Left ventricle myocardium inferior (tissue), 1 donor: Measurements from ENCODE around the gene MAZ. TPM values are rescaled to one million over a fixed set of nuclear protein-coding genes. Genes with fewer than 3 reads are reported as not detected.
A peak's percentile ranks its signal among the peaks of the same experiment; 100 is the strongest.
"Not testable (repeated sequence)": the region's sequence is repeated elsewhere in the genome, so short reads cannot be mapped to it uniquely, and the experiment has no call there.

Experiments used
- DNase-seq: peaks from one replicate; pipeline ENCODE4 v3.0.0-alpha.2; 2020
- H3K27ac ChIP-seq: fragments of 200-600 bp; replicated peaks from 2 replicates; pipeline ENCODE4 v1.8.0; 2021
- H3K27me3 ChIP-seq: fragments of 200-600 bp; 2 replicates; pipeline ENCODE4 v1.8.0; 2021; ENCODE audit warnings: low read depth
- H3K36me3 ChIP-seq: fragments of 200-600 bp; 2 replicates; pipeline ENCODE4 v1.8.0; 2021
- H3K4me1 ChIP-seq: fragments of 200-600 bp; 2 replicates; pipeline ENCODE4 v1.8.0; 2021
- H3K4me3 ChIP-seq: fragments of 200-600 bp; 2 replicates; pipeline ENCODE4 v1.8.0; 2021; ENCODE audit warnings: mild to moderate bottlenecking, moderate library complexity
- H3K9me3 ChIP-seq: fragments of 200-600 bp; replicated peaks from 2 replicates; pipeline ENCODE4 v1.8.0; 2021
- CTCF ChIP-seq: fragments of 200-600 bp; IDR thresholded peaks from 2 replicates; pipeline ENCODE4 v1.8.0; 2021; ENCODE audit warnings: antibody characterized with exemption, mild to moderate bottlenecking, borderline replicate concordance
- intact Hi-C: fragments of 100-400 bp; cut with micrococcal nuclease; formaldehyde crosslinking; loops from one replicate; pipeline ENCODE4 v1.11.0; 2022
- long read RNA-seq: library from polyadenylated mRNA; unstranded; transcript quantifications from one replicate; pipeline ENCODE4 v2.0.0, GENCODE V29; 2021
- total RNA-seq: library from RNA; stranded (reverse); fragmentation: NEBNext Ultra II Directional; extraction: Animal tissue kit (Norgen Biotek cat#: 25700); gene quantifications from one replicate; pipeline ENCODE4 v1.2.1, GENCODE V29; 2021
- donor health status: DM: no; HTN: yes; CAD: no; lungs with severe emphysema.

The MAZ gene
- 77.6 TPM for total RNA-seq
- long read RNA-seq, transcript MAZ-202 (5 exons, 2,532 nt) = major isoform, 64 of 137 reads
- long read RNA-seq, transcript MAZ-201 (6 exons, 2,698 nt) = minor isoform, 21 of 137 reads
- long read RNA-seq, transcript MAZ-210 (3 exons, 1,455 nt) = minor isoform, 5 of 137 reads
- long read RNA-seq, partial matches to known transcripts = 31 of 137 reads
- long read RNA-seq, other reads (novel, unspliced or antisense) = 11 of 137 reads

GRCh38 chr16:29806099-29806579 lies at the start of gene MAZ:
TSS of gene MAZ (plus strand) at chr16:29806529. CDS start at chr16:29806702, 173 bp downstream.
- no peaks in the 10 kb centered on the region for H3K27me3 ChIP-seq
- TF ChIP-seq CTCF = no peak
- intact Hi-C loops = no loop called here
- peaks cover 24% of the 10 kb centered on the region for H3K36me3 ChIP-seq
- H3K27ac ChIP-seq = peak within 1 kb of the TSS; percentile 100
- no peak for DNase-seq
- H3K4me1 ChIP-seq = peaks cover 57% of the 10 kb centered on the region
- H3K9me3 ChIP-seq = no peaks in the 10 kb centered on the region
- peak within 1 kb of the TSS; percentile 97 for H3K4me3 ChIP-seq

GRCh38 chr16:29756654-29757053 lies 49.7 kb upstream of the MAZ start:
- Histone ChIP-seq H3K9me3 (no peaks in the 10 kb centered on the region), H3K36me3 (no peaks in the 10 kb centered on the region), H3K27me3 (no peaks in the 10 kb centered on the region), H3K27ac (no peak overlapping the region), H3K4me1 (no peaks in the 10 kb centered on the region), H3K4me3 (no peak overlapping the region)
- intact Hi-C loops = no loop called here
- no peak for DNase-seq
- TF ChIP-seq CTCF = no peak

- H3K9me3 ChIP-seq, intact Hi-C loops, H3K36me3 ChIP-seq, H3K27ac ChIP-seq, H3K4me3 ChIP-seq, H3K27me3 ChIP-seq, DNase-seq, H3K4me1 ChIP-seq: not testable (repeated sequence)
These were observed 49.2 kb upstream of the MAZ start for GRCh38 chr16:29757086-29757485.

GRCh38 chr16:29757950-29758466 lies 48.3 kb upstream of the MAZ start:
- Histone ChIP-seq H3K9me3 (no peaks in the 10 kb centered on the region), H3K4me3 (no peak overlapping the region), H3K36me3 (no peaks in the 10 kb centered on the region), H3K27me3 (no peaks in the 10 kb centered on the region), H3K27ac (no peak overlapping the region), H3K4me1 (no peaks in the 10 kb centered on the region)
- no peak for TF ChIP-seq CTCF
- DNase-seq = no peak
- intact Hi-C loops = no loop called here

GRCh38 chr16:29760567-29761279 lies 45.6 kb upstream of the MAZ start:
- Histone ChIP-seq H3K4me3 (no peak overlapping the region), H3K4me1 (no peaks in the 10 kb centered on the region), H3K36me3 (no peaks in the 10 kb centered on the region), H3K27me3 (peaks cover 10% of the 10 kb centered on the region), H3K9me3 (no peaks in the 10 kb centered on the region), H3K27ac (no peak overlapping the region)
- TF ChIP-seq CTCF = no peak
- intact Hi-C loops = no loop called here
- no peak for DNase-seq

GRCh38 chr16:29761280-29761651 lies 45.1 kb upstream of the MAZ start:
- H3K27ac ChIP-seq, H3K36me3 ChIP-seq, H3K4me3 ChIP-seq, DNase-seq, H3K27me3 ChIP-seq, H3K4me1 ChIP-seq, H3K9me3 ChIP-seq, intact Hi-C loops: not testable (repeated sequence)
